ENCODE data around the gene CARMIL1.

The CARMIL1 gene

GRCh38 chr6:25307805-25308494, 28.8 kb downstream of the CARMIL1 start:
- DNase-seq (ENCODE audit: low read depth in 2 of 2) = no peak

- no peak for DNase-seq (ENCODE audit: low read depth in 2 of 2)
Observed at GRCh38 chr6:25309886-25310285, 30.7 kb downstream of the CARMIL1 start.

GRCh38 chr6:25311331-25311840, 32.2 kb downstream of the CARMIL1 start:
- DNase-seq (ENCODE audit: low read depth in 2 of 2) = no peak

GRCh38 chr6:25312034-25312620, 33.0 kb downstream of the CARMIL1 start:
- DNase-seq (ENCODE audit: low read depth in 2 of 2) = no peak

- DNase-seq (ENCODE audit: low read depth in 2 of 2) = no peak
Observed at GRCh38 chr6:25312703-25313102, 33.5 kb downstream of the CARMIL1 start.

GRCh38 chr6:25314509-25315175, 35.5 kb downstream of the CARMIL1 start:
- no peak for DNase-seq (ENCODE audit: low read depth in 2 of 2)

- DNase-seq (ENCODE audit: low read depth in 2 of 2) = no peak
Observed at GRCh38 chr6:25315194-25316177, 36.3 kb downstream of the CARMIL1 start.

GRCh38 chr6:25316626-25317025, 37.5 kb downstream of the CARMIL1 start:
- no peak for DNase-seq (ENCODE audit: low read depth in 2 of 2)

- DNase-seq (ENCODE audit: low read depth in 2 of 2) = no peak
Observed at GRCh38 chr6:25318589-25318988, 39.4 kb downstream of the CARMIL1 start.

- no peak for DNase-seq (ENCODE audit: low read depth in 2 of 2)
Observed at GRCh38 chr6:25320459-25320858, 41.3 kb downstream of the CARMIL1 start.

GRCh38 chr6:25322692-25323091, 43.5 kb downstream of the CARMIL1 start:
- DNase-seq (ENCODE audit: low read depth in 2 of 2) = no peak

GRCh38 chr6:25324066-25324762, 45.0 kb downstream of the CARMIL1 start:
- DNase-seq (ENCODE audit: low read depth in 2 of 2) = no peak

- DNase-seq (ENCODE audit: low read depth in 2 of 2) = no peak
Observed at GRCh38 chr6:25326126-25326525, 47.0 kb downstream of the CARMIL1 start.

GRCh38 chr6:25326960-25327359, 47.8 kb downstream of the CARMIL1 start:
- no peak for DNase-seq (ENCODE audit: low read depth in 2 of 2)

- DNase-seq (ENCODE audit: low read depth in 2 of 2) = no peak
Observed at GRCh38 chr6:25327432-25327831, 48.3 kb downstream of the CARMIL1 start.

- DNase-seq (ENCODE audit: low read depth in 2 of 2) = no peak
Observed at GRCh38 chr6:25329161-25329817, 50.1 kb downstream of the CARMIL1 start.

GRCh38 chr6:25329982-25330381, 50.8 kb downstream of the CARMIL1 start:
- no peak for DNase-seq (ENCODE audit: low read depth in 2 of 2)

GRCh38 chr6:25330796-25331685, 51.9 kb downstream of the CARMIL1 start:
- no peak for DNase-seq (ENCODE audit: low read depth in 2 of 2)

- no peak for DNase-seq (ENCODE audit: low read depth in 2 of 2)
Observed at GRCh38 chr6:25332165-25332564, 53.0 kb downstream of the CARMIL1 start.
